ENCODE data around the gene SYNJ1.
"Not testable (repeated sequence)": the region's sequence is repeated elsewhere in the genome, so short reads cannot be mapped to it uniquely, and the experiment has no call there.

Gene SYNJ1

DNA sequence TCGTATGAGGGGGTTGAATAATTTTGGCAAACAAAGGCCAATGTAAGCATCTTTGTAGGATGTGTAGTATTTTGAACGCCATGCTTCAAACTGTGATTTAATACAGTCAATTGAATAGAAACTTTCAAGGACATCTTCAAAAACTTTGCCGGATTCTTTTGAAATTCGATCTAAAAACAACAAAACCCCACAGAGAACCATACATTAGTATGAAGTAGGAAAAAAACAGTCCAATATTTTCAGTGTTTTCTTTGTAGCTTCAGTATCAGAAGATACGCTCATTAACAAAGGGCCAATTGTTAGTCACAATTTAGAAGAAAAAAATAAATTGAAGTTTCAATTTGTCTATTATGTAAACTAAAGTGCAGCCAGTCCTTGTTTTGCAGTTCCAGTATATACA, 20.7 kb upstream of the SYNJ1 start:
- no peak for DNase-seq (ENCODE audit: extremely low read depth, low read depth)
- TF ChIP-seq, protein P1, sequence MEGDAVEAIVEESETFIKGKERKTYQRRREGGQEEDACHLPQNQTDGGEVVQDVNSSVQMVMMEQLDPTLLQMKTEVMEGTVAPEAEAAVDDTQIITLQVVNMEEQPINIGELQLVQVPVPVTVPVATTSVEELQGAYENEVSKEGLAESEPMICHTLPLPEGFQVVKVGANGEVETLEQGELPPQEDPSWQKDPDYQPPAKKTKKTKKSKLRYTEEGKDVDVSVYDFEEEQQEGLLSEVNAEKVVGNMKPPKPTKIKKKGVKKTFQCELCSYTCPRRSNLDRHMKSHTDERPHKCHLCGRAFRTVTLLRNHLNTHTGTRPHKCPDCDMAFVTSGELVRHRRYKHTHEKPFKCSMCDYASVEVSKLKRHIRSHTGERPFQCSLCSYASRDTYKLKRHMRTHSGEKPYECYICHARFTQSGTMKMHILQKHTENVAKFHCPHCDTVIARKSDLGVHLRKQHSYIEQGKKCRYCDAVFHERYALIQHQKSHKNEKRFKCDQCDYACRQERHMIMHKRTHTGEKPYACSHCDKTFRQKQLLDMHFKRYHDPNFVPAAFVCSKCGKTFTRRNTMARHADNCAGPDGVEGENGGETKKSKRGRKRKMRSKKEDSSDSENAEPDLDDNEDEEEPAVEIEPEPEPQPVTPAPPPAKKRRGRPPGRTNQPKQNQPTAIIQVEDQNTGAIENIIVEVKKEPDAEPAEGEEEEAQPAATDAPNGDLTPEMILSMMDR (IDR thresholded peaks at IDR 0.05; ENCODE audit: low read depth, low read length), result no peak

DNA sequence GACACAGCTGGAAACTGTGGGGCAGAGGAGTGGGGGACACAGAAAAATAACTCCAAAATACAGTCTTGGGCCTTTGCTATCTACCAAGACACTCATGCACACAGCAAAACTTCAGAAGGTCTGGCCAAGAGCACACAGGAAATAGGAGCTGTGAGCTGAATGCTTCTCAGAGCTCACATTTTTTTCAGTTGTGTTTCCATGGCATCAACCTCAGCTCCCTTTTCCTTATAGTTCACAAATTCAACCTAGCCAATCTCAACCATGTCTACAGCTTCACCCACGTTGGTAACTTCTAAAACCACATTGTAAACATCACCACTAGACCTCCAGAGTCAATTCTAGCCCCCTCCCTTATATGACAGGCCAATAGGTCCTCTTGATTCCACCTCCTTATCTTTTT, 19.6 kb upstream of the SYNJ1 start:
- TF ChIP-seq, protein P1 (IDR thresholded peaks at IDR 0.05; ENCODE audit: low read depth, low read length), result no peak
- no peak for DNase-seq (ENCODE audit: extremely low read depth, low read depth)

DNA sequence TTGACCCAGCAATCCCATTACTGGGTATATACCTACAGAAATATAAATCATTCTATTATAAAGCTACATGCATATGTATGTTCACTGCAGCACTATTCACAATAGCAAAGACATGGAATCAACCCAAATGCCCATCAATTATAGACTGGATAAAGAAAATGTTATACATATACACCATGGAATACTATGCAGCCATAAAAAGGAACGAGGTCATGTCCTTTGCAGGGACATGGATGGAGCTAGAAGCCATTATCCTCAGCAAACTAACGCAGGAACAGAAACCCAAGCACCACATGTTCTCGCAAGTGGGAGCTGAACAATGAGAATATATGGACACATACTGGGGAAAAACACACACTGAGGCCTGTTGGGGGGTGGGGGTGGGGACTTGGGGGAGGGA, 18.9 kb upstream of the SYNJ1 start:
- DNase-seq (ENCODE audit: extremely low read depth, low read depth), result not testable (repeated sequence)

DNA sequence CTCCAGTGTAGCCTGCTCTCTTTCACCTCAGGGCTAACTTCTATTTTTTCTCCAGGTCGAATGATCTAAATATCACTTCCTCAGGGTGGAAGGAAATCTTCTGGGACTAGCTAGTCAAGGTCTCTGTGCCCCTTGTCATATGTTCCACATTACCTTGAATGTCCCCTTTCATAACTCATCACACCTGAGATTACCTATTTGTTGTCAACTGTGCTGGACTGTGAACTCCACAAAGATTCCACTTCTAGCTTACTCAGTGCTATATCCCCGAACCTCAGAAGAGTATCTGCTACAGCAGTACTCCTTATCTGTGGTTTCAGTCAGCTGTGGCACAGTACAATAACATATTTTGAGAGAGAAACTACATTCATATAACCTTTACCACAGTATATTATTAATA, 14.6 kb upstream of the SYNJ1 start:
- TF ChIP-seq, protein P1 (IDR thresholded peaks at IDR 0.05; ENCODE audit: low read depth, low read length), result no peak
- DNase-seq (ENCODE audit: extremely low read depth, low read depth), result no peak

DNA sequence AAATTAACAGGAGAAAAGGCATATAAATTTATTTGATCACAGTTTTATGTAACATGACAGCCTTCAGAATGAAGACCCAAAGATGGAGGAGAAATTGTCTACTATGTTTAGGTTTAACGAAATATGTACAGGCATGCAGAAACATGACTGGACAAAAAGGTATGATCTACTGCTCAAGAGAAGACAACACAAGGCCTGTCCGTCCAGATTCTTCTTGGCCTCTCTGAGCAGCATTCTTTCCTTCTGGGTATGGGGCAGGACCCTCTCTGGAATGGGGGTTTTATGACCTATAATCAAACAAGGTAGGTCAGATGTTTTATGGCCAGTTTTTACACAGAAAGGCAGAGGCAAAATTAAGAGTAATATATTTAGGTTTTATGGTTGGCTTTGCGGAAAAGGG, 13.5 kb upstream of the SYNJ1 start:
- no peak for DNase-seq (ENCODE audit: extremely low read depth, low read depth)
- TF ChIP-seq, protein P1 (IDR thresholded peaks at IDR 0.05; ENCODE audit: low read depth, low read length), result no peak

DNA sequence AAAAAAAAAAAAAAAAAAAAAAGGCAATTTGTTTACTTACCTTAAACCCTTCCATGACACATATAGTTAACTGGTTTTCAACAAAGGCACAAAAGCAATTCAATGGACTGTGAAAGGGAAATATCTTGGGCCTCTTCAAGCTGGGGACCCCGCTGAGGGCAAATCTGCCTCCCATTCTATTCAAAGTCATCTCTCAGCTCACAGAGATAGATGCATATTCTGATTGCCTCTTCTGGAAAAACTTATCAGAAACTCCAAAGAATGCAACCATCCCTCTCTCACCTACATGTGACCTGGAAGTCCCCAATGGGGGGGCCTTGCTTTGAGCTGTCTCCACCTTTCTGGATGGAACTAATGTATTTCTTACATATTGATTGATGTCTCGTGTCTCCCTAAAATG, 12.1 kb upstream of the SYNJ1 start:
- no peak for DNase-seq (ENCODE audit: extremely low read depth, low read depth)
- TF ChIP-seq, protein P1 (IDR thresholded peaks at IDR 0.05; ENCODE audit: low read depth, low read length), result no peak

DNA sequence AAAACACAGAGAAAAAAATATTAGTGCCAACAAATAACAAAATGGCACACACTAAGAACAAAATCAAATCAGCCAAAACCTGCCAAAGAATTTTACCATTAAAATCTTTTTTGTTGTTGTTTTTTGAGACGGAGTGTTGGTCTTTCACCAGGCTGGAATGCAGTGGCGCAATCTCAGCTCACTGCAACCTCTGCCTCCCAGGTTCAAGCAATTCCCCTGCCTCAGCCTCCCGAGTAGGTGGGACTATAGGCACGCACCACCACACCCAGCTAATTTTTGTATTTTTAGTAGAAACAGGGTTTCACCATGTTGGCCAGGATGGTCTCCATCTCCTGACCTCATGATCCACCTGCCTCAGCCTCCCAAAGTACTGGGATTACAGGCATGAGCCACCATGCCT, 8.3 kb upstream of the SYNJ1 start:
- not testable (repeated sequence) for DNase-seq (ENCODE audit: extremely low read depth, low read depth)

DNA sequence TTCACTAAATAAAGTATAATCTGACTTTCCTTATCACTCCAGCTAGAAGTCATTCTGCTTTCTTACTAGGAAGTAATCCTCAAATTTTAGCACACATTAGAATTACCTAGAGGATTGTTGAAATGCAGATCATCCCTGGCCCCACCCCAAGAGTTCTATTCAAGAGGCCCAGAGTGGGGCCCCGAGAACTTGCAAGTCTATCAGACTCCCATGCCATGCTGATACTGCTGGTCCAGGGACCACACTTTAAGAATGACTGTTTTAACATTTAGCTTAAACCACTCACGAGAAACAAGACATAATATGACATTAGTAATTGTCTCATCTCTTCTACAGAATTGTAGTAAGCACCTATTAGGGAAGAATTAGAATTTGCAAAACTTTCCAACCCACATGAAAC, 7.7 kb upstream of the SYNJ1 start:
- TF ChIP-seq, protein P1 (IDR thresholded peaks at IDR 0.05; ENCODE audit: low read depth, low read length), result no peak
- no peak for DNase-seq (ENCODE audit: extremely low read depth, low read depth)

Data from AG09319 (cell line).